BJ (cell line): ENCODE measurements around the gene WNK3. TPM values are rescaled to one million over a fixed set of nuclear protein-coding genes. Genes with fewer than 3 reads are reported as not detected.

Experiments used
- CTCF ChIA-PET: fragments of 350-600 bp; formaldehyde crosslinking; extraction: SDS; loops from one replicate; lab custom pipeline; 2021; ENCODE audit warnings: antibody characterized with exemption, inconsistent platforms; lab: Yijun Ruan, JAX
- POLR2A ChIA-PET: fragments of 300-600 bp; sonication (Branson Sonifier 250); formaldehyde crosslinking; extraction: SDS; loops from one replicate; lab custom pipeline; 2021; ENCODE audit warnings: antibody characterized with exemption; lab: Charles Lee
- DNase-seq: peaks from one replicate; pipeline ENCODE4 v3.0.0-alpha.2; 2011; ENCODE audit warnings: low read depth
- H3K27me3 ChIP-seq: 2 replicates; pipeline ENCODE4 v1.6.0; 2011; ENCODE audit warnings: low read length; ENCODE audit not compliant: control insufficient read depth, insufficient read depth
- H3K36me3 ChIP-seq: 2 replicates; pipeline ENCODE4 v1.5.1; 2011; ENCODE audit warnings: low read length; ENCODE audit not compliant: control insufficient read depth, insufficient read depth
- H3K4me3 ChIP-seq: 2 replicates; pipeline ENCODE4 v1.5.1; 2011; ENCODE audit warnings: low read depth, mild to moderate bottlenecking, control low read depth, low read length
- polyA plus RNA-seq: library from polyadenylated mRNA; depleted of rRNA; stranded (reverse); fragments of >200 nt; gene quantifications from 2 replicates; pipeline ENCODE4 v1.2.3, GENCODE V29; 2011
- TF ChIP-seq, protein P1 (sequence below): IDR thresholded peaks from 2 replicates; pipeline ENCODE4 v1.5.1; 2011; ENCODE audit warnings: low read depth, mild to moderate bottlenecking, control low read depth, inconsistent platforms, low read length, moderate library complexity; ENCODE audit not compliant: insufficient read depth

Gene WNK3
- polyA plus RNA-seq, 1 experiment: 0.06 TPM

DNA sequence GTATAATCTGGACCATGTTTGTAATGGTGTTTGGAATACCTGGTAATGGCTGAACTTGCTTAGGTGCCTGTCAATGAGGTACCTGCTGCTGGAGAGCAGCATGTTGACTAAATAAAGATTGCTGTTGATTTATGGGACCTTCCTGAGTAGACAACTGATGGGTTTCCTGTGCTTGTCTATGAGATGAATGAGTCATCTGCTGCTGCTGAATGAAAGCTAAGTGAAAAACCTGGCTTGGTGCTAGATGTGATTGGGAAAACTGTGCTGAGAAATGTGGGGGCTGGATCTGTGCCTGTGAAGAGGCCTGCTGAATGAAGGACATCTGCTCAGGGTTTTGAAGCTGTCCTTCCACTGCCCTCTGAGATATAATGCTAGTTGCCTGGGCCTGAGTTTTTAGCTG is 69.6 kb downstream of the WNK3 start:
- TF ChIP-seq, protein P1, sequence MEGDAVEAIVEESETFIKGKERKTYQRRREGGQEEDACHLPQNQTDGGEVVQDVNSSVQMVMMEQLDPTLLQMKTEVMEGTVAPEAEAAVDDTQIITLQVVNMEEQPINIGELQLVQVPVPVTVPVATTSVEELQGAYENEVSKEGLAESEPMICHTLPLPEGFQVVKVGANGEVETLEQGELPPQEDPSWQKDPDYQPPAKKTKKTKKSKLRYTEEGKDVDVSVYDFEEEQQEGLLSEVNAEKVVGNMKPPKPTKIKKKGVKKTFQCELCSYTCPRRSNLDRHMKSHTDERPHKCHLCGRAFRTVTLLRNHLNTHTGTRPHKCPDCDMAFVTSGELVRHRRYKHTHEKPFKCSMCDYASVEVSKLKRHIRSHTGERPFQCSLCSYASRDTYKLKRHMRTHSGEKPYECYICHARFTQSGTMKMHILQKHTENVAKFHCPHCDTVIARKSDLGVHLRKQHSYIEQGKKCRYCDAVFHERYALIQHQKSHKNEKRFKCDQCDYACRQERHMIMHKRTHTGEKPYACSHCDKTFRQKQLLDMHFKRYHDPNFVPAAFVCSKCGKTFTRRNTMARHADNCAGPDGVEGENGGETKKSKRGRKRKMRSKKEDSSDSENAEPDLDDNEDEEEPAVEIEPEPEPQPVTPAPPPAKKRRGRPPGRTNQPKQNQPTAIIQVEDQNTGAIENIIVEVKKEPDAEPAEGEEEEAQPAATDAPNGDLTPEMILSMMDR: no peak
- ChIA-PET POLR2A (no interaction called here), CTCF (no interaction called here)
- no peak overlapping the region for H3K4me3 ChIP-seq
- H3K36me3 ChIP-seq: no peaks in the 10 kb centered on the region
- no peak for DNase-seq
- H3K27me3 ChIP-seq: no peaks in the 10 kb centered on the region

DNA sequence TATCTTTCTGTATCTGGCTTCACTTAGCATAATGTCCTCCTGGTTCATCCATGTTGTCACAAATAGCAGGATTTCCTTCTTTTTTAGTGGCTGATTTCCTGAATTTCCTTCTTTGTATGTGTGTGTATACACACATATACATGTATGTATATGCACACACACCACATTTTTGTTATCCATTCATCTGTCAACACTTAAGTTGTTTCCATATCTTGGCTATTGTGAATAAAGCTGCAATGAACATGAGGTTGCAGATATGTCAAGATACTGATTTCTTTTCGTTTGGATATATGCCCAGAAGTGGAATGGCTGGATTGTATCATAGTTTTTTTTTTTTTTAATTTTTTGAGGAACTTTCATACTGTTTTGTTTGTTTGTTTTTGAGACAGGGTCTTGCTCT is 76.2 kb downstream of the WNK3 start:
- DNase-seq: no peak
- no peaks in the 10 kb centered on the region for H3K36me3 ChIP-seq
- CTCF ChIA-PET: no interaction called here
- no peaks in the 10 kb centered on the region for H3K27me3 ChIP-seq
- no peak overlapping the region for H3K4me3 ChIP-seq
- TF ChIP-seq, protein P1: no peak
- POLR2A ChIA-PET: no interaction called here

DNA sequence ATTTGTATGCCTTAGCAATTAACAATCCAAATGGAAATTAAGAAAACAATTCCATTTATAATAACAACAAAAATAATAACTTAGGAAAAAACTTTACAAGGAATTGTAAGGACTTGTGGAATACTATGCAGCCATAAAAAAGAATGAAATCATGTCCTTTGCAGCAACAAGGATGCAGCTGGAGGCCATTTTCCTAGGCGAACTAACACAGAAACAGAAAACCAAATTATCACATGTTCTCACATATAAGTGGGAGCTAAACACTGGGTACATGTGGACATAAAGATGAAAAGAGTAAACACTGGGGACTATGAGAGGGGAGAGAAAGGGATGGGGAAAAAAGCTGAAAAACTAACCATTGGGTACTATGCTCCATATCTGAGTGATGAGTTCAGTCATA is 77.4 kb downstream of the WNK3 start:
- Histone ChIP-seq H3K27me3 (no peaks in the 10 kb centered on the region), H3K4me3 (no peak overlapping the region), H3K36me3 (no peaks in the 10 kb centered on the region)
- ChIA-PET POLR2A (no interaction called here), CTCF (no interaction called here)
- TF ChIP-seq, protein P1: no peak
- DNase-seq: no peak

DNA sequence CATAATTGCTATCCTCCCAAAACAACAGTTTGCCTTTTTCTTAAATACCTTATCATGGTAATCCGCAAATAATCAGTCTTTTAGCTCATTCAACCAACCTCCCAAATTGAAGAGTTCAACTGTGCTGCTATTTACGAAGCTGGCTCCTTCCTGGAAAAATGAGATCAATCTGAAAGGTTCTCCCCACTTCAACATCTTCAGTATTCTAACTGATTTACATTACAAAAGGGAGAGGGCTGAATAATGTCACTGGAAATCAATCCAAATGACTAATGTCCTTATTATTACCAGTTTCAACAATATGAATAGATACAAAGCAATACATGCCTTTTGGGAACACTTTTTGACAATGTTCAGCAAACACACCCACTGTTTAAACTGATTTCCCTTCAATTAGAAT is 86.2 kb downstream of the WNK3 start:
- Histone ChIP-seq H3K4me3 (no peak overlapping the region), H3K27me3 (no peaks in the 10 kb centered on the region), H3K36me3 (no peaks in the 10 kb centered on the region)
- POLR2A ChIA-PET: no interaction called here
- CTCF ChIA-PET: no interaction called here
- no peak for DNase-seq
- TF ChIP-seq, protein P1: no peak

DNA sequence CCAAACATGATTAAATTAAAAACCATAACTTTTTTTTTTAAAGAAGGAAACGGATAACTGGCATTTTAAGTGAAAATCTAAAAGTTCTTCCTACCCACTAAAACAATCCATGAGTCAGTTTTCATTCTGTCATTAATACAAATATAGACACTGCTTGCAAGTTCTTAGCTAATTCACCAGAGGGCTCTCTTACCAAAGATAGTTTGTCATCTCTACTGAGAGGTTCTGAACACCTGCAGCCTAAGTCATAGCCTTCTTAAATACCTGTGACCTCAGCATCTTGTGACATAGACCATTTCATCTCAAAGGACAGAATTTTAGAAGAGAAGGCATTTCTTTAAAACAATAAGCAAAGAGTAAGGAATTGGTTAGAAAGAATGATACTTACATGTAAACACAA is 109.5 kb downstream of the WNK3 start:
- POLR2A ChIA-PET: no interaction called here
- CTCF ChIA-PET: interaction anchor here (0.6 to 1.9 kb wide), 4 partner anchors 22 to 1628 kb away, joined by 3 to 4 read pairs (median 4); no protein-coding TSS in a partner anchor
- TF ChIP-seq, protein P1: peak; percentile 32; the same call in 1 of the 2 replicates
- H3K27me3 ChIP-seq: no peaks in the 10 kb centered on the region
- DNase-seq: no peak
- no peaks in the 10 kb centered on the region for H3K36me3 ChIP-seq
- no peak overlapping the region for H3K4me3 ChIP-seq
